Stimulated activated CD4-positive, alpha-beta T cell treated with anti-CD3 and anti-CD28 coated beads, Interleukin-15, amount 100 ng/mL, for 1 hour (primary cell): Measurements from ENCODE around the gene SMOC2.

Source experiments
- DNase-seq, 2 donors: peaks; one replicate each; pipeline ENCODE4 v3.0.0-alpha.2; 2020; ENCODE audit warnings: low read depth in 1 of 2, low spot score in 1 of 2

The SMOC2 gene

GRCh38 chr6:168442646-168443045 lies 1.7 kb downstream of the SMOC2 start:
- no peak for DNase-seq

GRCh38 chr6:168447282-168447681 lies 6.3 kb downstream of the SMOC2 start:
- no peak for DNase-seq

- DNase-seq = no peak
Observed at GRCh38 chr6:168447700-168448099, 6.7 kb downstream of the SMOC2 start.

- no peak for DNase-seq
Observed at GRCh38 chr6:168448243-168448855, 7.4 kb downstream of the SMOC2 start.

GRCh38 chr6:168450917-168451316 lies 9.9 kb downstream of the SMOC2 start:
- no peak for DNase-seq

- DNase-seq = no peak
Observed at GRCh38 chr6:168451805-168452517, 11.0 kb downstream of the SMOC2 start.

GRCh38 chr6:168452685-168453377 lies 11.8 kb downstream of the SMOC2 start:
- DNase-seq = no peak

- no peak for DNase-seq
Observed at GRCh38 chr6:168455847-168456530, 15.0 kb downstream of the SMOC2 start.

- DNase-seq = no peak
Observed at GRCh38 chr6:168456907-168457652, 16.1 kb downstream of the SMOC2 start.

- no peak for DNase-seq
Observed at GRCh38 chr6:168457653-168457934, 16.6 kb downstream of the SMOC2 start.

GRCh38 chr6:168458101-168458500 lies 17.1 kb downstream of the SMOC2 start:
- DNase-seq = no peak

GRCh38 chr6:168459572-168459971 lies 18.6 kb downstream of the SMOC2 start:
- no peak for DNase-seq

GRCh38 chr6:168462289-168462853 lies 21.4 kb downstream of the SMOC2 start:
- no peak for DNase-seq

GRCh38 chr6:168464546-168464945 lies 23.6 kb downstream of the SMOC2 start:
- DNase-seq = no peak

GRCh38 chr6:168468045-168468444 lies 27.1 kb downstream of the SMOC2 start:
- DNase-seq = no peak

GRCh38 chr6:168469521-168469920 lies 28.5 kb downstream of the SMOC2 start:
- no peak for DNase-seq

GRCh38 chr6:168469926-168470325 lies 28.9 kb downstream of the SMOC2 start:
- DNase-seq = no peak

GRCh38 chr6:168472363-168472762 lies 31.4 kb downstream of the SMOC2 start:
- no peak for DNase-seq

GRCh38 chr6:168473197-168473596 lies 32.2 kb downstream of the SMOC2 start:
- DNase-seq = no peak

- DNase-seq = no peak
Observed at GRCh38 chr6:168475188-168476013, 34.4 kb downstream of the SMOC2 start.
